ENCODE measurements around the gene GATC. TPM values are rescaled to one million over a fixed set of nuclear protein-coding genes. Genes with fewer than 3 reads are reported as not detected.
"Not testable (repeated sequence)": the region's sequence is repeated elsewhere in the genome, so short reads cannot be mapped to it uniquely, and the experiment has no call there.

The GATC gene
- total RNA-seq, 1 donor from 2014 or later: 12.9 TPM

DNA sequence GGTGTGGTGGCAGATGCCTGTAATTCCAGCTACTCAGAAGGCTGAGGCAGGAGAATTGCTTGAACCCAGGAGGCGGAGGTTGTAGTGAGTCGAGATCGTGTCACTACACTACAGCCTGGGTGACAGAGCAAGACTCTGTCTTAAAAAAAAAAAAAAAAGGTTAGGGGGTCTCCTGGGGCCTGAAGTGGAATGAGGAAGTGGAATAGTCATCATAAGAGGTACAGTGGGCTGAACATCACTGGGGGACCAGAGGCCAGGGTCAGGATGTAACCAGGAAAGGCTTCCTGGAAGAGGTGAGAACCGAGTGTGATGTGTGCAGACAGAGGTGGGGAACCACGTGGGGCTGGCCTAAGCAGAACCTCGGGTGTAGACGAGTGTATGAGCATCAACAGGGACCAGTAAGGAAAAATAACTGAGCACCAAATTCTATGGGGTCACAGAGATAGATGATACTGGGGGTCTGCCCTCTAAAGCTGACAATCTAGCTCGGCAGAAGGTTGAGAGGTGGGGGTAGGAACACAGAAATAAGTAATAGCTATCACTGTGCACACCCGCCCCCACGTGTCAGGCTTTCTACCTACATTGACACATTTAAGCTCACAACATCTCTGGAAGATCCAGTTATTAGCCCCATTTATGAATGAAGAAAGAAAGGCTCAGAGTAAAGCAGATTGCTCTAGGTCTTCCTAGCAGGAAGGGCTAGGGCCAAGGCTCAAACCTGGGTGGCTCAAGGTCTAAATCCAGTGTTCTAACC, 13.3 kb upstream of the GATC start:
- intact Hi-C loops (cut with DNase I): no loop called here
- peak; percentile 33 for DNase-seq (ENCODE audit: low spot score)

DNA sequence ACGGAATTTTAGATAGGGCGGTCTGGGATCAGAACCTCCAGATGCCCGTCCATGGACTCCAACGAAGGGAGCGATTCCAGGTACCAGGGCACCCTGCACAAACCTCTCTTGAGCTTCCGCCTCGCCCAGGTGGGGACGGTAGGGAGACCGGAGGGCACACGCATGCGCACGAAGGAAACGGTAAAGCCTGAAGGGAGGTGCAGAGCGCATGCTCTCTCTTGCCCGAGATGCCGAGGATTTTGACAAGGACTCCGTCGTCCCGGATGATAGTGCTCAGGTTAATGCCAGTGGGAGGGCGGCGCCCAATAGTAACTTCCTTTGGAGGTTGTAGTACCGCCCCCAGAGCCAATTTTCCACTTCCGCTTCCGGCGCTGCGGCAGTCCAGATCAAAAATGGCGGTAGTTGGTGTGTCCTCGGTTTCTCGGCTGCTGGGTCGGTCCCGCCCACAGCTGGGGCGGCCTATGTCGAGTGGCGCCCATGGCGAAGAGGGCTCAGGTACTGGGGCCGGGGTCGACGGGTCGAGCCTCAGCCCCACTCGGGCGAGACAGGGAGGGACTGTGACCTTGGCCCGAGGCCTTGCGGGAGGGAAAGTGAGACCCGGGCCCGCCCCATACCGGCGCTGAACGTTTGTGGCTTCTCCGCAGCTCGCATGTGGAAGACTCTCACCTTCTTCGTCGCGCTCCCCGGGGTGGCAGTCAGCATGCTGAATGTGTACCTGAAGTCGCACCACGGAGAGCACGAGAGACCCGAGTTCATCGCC, 8.3 kb upstream of the GATC start, which contains the start of gene COX6A1:
TSS of gene COX6A1 (plus strand) at position 379 of the 760 bp plus-strand sequence. CDS start at position 393, 14 bp downstream.
- intact Hi-C loops (cut with DNase I): no loop called here
- DNase-seq (ENCODE audit: low spot score): peak; percentile 97

DNA sequence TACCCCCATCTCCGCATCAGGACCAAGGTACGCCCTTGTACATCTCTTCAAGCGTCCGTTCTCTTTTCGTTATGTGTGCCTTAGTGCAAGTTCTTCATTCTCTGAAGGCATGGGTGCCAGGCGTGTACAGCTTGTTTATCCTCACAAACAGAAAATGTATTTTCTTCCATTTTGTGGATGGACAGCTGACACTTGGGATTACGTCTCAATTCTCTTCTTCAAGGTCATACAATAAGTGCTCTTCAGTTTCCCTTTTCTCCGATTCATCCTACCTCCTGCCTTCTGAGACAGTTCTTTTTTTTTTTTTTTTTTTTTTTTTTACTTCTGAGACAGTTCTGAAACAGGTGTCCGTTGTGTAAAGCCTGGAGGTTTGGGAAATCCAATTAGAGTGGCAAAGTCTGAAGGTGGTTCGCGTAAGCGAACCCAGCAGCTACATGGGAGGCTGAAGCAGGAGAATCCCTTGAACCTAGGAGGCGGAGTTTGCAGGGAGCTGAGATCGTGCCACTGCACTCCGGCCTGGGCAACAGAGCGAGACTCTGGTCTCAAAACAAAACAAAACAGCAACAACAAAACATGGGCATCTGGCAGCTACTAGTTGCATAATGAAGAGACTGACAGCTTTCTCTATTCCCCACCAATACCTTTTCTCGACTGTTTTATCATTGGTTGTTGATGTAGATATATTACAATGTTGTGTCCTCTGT, 7.6 kb upstream of the GATC start:
- intact Hi-C loops (cut with DNase I): no loop called here
- no peak for DNase-seq (ENCODE audit: low spot score)

DNA sequence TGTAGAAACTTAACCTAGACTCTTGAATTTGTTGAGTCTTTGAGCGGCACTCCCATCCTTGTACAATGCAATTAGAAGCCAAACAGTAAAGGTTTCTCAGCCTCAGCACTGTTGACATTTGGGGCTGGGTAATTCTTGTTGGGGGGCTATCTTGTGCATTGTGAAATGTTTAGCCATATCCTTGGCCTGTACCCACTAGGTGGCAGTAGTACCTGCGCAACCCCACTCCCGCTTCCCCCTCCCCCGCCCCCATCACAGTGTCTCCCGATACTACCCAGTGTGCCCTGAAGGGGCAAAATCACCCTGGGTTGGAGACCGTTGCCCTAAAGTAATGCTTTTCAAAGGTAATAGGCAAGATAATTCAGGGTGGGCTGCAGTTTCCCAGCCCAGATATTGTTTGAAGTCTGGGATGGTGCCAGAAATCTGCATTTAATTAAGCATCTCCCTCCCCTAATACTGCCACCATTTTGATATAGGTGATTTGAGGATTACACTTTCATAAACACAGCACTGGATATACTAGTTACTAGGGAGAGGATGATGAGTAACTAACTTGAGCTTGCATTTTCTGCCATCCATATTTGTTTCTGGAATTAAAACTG, 6.5 kb upstream of the GATC start:
- DNase-seq (ENCODE audit: low spot score): no peak
- intact Hi-C loops (cut with DNase I): no loop called here

DNA sequence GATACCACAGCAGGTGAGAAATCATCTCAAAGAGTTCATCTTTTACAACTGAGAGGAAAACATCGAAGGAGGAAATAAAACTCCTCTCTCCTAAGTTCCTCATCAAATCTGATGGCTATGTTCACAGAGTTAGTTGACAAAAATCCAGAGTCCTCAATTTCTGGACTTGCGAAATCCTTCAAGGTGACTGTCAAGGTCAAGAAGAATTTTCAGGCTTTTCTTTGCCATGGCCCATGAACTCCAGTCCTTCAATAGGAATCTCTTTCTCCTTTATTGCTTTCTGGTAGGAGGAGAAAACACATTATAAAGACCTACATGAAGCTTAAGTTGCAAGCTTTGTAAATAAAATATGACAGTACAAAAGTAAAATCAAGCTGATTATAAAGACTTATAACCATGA, 1.6 kb upstream of the GATC start:
- intact Hi-C loops (cut with DNase I): no loop called here

DNA sequence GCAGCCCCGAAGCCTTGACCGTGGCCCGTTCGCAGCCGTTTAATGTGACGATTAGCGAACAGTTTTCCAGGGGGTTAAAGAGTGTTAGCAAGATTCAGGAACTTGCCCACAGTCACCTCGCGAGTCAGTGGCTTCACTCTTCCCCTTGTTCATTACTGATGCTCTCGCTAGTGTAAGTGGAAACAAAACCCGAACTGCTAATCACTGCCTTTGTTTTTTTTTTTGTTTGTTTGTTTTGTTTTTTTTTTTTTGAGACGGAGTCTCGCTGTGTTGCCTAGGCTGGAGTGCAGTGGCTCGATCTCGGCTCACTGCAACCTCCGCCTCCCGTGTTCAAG, 567 bp downstream of the GATC start:
- intact Hi-C loops (cut with DNase I): not testable (repeated sequence)

More for the DNA sequence above, 1.6 kb upstream of the GATC start:
- no peak for DNase-seq (ENCODE audit: low spot score)

DNA sequence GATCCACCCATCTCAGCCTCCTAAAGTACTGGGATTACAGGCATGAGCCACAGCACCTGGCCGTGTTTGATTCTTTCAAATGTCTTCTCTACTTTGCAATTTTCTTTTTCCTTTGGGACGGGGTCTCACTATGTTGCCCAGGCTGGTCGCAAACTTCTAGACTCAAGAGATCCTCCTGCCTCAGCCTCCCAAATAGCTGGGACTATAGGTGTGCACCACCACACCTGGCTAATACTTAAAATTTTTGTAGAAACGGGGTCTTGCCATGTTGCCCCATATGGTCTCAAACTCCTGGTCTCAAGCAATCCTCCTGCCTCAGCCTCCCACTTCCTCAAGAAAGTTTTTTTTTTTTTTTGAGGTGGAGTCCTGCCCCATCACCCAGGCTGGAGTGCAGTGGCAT, 1.7 kb downstream of the GATC start:
- intact Hi-C loops (cut with DNase I): no loop called here
- DNase-seq (ENCODE audit: low spot score): no peak

More for the DNA sequence above, 567 bp downstream of the GATC start:
- DNase-seq (ENCODE audit: low spot score): not testable (repeated sequence)

DNA sequence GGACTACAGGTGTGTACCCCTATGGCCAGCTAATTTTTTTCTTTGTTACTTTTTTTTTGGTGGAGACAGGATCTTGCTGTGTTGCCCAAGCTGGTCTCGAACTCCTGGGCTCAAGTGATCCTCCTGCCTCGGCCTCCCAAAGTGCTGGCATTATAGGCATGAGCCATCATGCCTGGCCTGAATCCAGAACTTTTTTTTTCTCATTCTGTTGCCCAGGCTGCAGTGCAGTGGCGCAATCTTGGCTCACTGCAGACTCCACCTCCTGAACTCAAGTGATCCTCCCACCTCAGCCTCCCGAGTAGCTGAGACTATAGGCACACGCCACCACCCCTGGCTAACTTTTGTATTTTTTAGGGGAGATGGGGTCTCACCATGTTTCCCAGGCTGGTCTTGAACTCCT, 6.3 kb downstream of the GATC start:
- intact Hi-C loops (cut with DNase I); DNase-seq (ENCODE audit: low spot score): not testable (repeated sequence)

DNA sequence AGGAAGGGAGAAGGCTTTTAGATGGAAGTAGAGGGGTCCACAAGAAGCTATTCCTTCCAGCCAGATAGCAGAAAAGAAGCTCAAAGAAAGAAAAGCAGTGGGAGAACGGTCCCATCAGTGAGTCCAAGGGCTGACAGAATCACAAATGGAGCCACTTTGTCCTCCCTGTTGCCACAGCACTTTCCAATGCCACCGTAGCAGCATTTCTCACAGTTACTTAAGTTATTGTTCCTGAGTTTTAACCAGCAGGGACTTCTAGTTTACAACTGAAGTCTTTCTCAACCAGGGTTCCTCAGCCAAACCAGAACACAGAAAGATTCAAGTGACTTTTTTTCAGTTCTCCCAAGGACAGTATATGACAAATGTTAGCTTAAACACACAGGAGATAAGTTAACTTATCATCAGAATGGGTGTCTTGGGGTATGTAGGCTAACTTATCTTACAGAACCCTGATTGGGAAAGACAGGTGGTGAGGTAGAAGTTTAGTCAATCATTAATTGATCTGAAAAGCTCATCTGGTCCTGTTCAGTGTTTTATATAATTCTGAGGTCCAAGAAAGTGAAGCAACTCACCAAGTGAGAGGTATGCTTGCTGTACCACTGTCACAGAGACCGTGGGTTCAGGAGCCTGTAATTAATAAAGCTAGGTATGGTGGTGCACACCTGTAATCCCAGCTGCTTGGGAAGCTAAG, 7.0 kb downstream of the GATC start:
- DNase-seq (ENCODE audit: low spot score): no peak
- intact Hi-C loops (cut with DNase I): no loop called here

DNA sequence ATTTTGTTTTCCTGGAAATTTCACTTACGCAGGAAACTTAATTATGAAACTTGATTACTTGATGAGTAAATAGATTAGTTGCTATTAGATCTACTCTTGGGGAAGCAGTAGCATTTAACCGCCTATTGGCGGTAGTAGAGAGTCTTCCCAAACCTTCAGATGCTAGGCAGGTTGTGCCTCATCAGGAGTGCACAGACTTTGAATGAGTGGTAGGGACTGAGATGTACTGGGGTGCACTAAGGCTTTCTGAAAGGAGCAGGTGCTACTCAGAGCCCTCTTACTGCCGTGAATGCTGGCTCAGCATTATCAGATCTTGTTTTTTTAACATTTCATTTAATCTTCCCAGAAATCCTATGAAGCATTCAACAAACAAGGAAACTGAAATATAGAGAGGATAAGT, 7.7 kb downstream of the GATC start:
- no peak for DNase-seq (ENCODE audit: low spot score)
- intact Hi-C loops (cut with DNase I): no loop called here

DNA sequence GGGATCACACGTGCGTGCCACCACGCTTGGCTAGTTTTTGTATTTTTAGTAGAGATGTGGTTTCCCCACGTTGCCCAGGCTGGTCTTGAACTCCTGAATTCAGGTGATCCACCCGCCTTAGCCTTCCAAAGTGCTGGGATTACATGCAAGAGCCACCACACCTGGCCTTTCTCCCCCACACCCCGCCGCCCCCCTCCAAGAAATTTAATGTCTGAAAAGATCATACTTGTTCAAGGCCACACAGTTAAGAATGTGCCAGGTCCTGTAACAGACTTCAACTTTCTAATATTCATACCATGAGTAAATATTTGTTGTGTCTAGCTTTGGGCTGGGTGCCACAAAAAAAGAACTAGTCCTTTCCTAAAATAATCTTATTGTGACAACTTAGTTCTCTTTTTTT, 9.1 kb downstream of the GATC start:
- intact Hi-C loops (cut with DNase I): no loop called here
- no peak for DNase-seq (ENCODE audit: low spot score)

DNA sequence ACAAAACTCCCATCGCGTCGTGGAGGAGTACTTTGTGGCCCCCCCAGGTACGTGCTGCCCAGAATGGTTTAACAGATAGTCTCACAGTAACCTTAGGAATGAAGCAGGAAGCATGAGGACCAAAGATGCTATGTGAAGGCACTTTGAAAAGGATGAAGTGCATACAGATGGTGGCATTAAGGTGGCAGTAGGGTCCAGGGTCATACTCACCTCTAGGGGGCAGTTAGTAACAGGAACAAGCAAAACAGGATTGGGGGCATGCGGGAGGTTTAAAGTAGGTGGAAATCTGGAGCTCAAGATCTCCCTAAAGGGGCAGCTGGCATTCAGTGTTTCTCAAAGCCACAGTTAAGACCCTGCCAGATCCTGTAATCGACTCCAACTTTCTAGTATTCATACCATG, 10.9 kb downstream of the GATC start:
- no peak for DNase-seq (ENCODE audit: low spot score)
- intact Hi-C loops (cut with DNase I): no loop called here

DNA sequence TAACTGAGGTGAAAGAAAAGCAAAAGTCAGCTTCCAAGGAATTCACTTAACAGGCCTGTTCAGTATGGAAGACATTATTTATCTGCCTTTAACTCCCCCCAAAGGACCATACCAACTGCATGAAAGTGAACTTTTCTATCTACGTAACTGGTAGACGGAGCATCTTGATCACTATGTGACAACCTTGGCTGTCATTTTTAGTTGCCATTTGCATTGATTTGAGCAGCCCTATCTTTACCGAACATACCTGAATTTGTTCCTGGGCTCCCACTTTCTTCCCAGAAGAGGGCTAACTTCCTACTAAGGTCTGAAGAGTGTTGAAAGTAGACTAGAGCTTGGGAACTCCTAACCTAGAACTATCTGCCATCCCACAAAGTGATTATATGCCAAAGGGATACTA, 13.9 kb downstream of the GATC start:
- no peak for DNase-seq (ENCODE audit: low spot score)
- intact Hi-C loops (cut with DNase I): no loop called here

DNA sequence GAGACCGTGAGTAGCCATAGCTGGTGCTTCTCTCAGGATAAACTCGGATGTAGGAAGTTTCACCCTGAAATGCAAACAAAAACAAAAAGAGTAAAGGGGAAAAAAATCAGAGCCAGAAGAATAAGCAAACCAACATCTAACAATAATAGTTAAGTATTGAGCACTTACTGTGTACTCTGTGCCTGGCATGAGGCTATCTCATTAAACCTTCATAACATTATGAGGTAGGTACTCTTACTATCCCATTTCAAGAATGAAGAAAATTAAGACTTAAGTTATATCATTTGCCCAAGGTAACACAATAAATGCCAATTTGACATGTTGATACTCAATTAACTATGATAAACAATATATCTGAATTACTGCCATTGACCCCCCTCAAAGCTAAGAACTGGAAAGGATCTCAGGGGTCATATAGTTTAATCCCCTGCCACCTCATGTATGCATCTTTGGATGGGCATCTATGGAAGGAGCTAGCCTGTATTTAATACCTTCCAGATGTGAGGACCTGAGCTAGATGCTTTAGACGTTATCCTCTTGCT, 15.9 kb downstream of the GATC start:
- DNase-seq (ENCODE audit: low spot score): no peak
- intact Hi-C loops (cut with DNase I): no loop called here

DNA sequence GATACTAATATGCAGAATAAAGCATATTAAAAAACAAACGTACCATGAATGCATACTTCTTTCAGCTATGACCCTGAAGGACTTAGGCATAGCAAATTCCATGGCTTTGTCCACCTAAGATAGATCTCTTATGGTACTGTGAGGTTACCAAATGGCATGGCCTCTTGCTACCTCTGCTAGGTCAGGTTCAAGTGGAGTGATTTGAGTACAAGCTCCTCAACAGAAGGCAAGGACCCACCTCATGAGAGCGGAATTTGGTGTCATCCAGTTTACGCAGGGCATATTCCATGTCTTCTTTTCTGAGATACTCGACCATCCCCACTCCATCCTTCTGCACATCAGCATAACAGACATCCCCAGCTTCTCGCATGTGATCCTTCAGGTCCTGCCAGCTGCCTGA, 17.5 kb downstream of the GATC start:
- intact Hi-C loops (cut with DNase I): no loop called here
- no peak for DNase-seq (ENCODE audit: low spot score)

DNA sequence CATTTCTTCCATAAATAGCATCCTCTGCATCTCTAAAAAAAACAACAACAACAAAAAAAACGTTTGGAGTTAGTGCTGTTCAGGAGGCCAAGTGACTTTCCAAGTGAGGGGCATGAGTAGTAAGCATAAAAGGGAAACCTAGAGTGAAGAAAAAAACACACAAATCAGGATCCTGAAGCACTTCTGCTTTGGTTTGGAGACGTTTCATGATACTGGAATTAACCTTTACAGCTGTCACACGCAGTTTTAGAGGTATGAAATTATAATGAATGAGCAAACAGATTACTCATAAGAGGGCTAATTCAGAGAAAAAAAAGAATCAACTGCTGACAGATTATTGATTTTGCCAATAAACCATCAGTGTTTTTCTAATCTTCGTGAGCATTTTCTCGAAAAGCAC, 19.5 kb downstream of the GATC start:
- DNase-seq (ENCODE audit: low spot score): no peak
- intact Hi-C loops (cut with DNase I): no loop called here

DNA sequence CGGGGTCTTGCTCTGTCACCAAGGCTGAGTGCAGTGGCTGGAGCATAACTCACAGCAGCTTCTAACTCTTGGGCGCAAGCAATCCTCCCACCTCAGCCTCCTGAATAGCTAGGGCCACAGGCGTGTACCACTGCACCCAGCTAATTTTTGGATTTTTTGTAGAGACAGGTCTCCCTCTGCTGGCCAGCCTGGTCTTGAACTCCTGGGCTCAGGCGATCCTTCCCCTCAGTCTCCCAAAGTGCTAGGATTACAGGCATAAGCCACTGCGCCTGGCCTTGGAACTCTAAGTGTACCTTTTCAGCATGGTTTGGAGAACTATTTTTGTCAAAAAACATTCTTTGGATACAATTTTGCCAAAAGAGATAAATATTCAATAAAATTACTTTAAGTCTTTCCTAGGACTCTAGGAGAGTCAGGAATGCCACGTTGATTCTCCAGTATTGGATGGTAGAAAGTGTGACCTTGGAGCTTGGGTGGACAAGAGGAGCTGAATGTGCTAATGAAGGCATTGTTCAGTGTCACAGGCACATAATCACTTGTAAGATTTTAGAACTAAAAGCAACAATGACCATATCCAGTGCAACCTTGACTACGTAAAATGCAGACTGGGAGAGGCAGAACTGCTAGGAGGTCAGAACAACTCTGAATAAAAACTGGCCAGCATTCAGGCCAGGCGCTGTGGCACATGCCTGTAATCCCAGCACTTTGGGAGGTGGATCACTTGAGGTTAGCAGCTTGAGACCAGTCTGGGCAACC, 20.5 kb downstream of the GATC start:
- intact Hi-C loops (cut with DNase I): no loop called here
- DNase-seq (ENCODE audit: low spot score): no peak

DNA sequence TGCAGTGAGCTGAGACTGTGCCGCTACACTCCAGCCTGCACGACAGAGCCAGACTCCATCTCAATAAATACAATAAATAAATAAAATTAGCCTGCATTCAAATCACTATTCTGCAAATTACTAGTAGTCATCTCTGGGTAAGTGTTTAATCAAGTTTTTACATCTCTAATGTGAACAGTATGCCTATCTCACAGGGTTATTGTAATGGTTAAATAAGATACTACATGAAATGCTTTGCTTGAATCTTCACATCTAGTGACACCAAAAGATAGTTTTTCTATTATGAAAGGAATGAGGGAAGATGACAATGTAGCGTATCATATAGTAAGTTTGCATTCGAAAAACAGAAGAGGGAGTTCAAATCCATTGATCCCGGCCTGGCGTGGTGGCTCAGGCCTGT, 21.2 kb downstream of the GATC start:
- intact Hi-C loops (cut with DNase I): no loop called here
- DNase-seq (ENCODE audit: low spot score): no peak
